GM18867 (cell line): ENCODE data around the gene ESPNL.
A peak's percentile ranks its signal among the peaks of the same experiment; 100 is the strongest.
"Not testable (repeated sequence)": the region's sequence is repeated elsewhere in the genome, so short reads cannot be mapped to it uniquely, and the experiment has no call there.

Experiments used
- ATAC-seq: cut with Tn5 transposase; IDR thresholded peaks from one replicate; pipeline ENCODE4 v1.9.1; 2021; ENCODE audit warnings: mild to moderate bottlenecking, moderate library complexity; ENCODE audit not compliant: unreplicated experiment

Gene ESPNL, protein sequence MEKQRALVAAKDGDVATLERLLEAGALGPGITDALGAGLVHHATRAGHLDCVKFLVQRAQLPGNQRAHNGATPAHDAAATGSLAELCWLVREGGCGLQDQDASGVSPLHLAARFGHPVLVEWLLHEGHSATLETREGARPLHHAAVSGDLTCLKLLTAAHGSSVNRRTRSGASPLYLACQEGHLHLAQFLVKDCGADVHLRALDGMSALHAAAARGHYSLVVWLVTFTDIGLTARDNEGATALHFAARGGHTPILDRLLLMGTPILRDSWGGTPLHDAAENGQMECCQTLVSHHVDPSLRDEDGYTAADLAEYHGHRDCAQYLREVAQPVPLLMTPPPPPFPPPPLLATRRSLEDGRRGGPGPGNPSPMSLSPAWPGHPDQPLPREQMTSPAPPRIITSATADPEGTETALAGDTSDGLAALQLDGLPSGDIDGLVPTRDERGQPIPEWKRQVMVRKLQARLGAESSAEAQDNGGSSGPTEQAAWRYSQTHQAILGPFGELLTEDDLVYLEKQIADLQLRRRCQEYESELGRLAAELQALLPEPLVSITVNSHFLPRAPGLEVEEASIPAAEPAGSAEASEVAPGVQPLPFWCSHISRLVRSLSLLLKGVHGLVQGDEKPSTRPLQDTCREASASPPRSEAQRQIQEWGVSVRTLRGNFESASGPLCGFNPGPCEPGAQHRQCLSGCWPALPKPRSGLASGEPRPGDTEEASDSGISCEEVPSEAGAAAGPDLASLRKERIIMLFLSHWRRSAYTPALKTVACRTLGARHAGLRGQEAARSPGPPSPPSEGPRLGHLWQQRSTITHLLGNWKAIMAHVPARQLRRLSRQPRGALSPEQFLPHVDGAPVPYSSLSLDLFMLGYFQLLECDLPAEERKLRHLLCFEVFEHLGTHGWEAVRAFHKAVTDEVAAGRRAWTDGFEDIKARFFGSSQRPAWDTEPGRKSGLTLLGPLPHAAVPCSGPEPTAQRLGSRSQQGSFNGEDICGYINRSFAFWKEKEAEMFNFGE

DNA sequence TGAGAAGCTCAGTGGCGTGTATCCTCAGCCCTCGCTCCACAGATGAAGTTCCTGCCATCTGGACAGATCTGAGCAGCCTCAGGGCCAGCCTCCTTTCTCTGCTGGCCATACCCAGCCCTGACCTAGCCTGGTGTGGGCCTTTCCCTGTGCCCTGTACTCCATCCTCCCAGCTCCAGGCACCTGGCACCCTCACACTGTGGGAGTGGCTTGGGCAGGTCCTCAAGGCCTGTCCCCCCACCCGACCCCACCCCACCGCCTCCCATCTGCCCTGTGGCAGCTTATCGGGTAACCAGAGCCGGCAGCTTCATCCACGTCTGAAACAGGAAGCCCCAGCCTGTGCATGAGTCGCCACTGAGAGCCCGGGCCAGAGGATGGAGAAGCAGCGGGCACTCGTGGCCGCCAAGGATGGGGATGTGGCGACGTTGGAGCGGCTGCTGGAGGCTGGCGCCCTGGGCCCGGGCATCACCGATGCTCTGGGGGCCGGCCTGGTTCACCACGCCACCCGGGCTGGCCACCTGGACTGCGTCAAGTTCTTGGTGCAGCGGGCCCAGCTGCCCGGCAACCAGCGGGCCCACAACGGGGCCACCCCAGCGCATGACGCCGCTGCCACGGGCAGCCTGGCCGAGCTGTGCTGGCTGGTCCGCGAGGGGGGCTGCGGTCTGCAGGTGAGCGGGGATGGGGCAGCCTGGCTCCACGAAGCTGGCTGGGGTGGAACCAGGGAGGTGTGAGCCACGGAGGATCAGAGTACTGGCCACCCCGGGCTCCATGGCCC, at the start of gene ESPNL:
Gene ESPNL (plus strand): TSS at position 292 of the 772 bp plus-strand sequence. CDS start 80 bp downstream, at position 372.
- no peak for ATAC-seq

DNA sequence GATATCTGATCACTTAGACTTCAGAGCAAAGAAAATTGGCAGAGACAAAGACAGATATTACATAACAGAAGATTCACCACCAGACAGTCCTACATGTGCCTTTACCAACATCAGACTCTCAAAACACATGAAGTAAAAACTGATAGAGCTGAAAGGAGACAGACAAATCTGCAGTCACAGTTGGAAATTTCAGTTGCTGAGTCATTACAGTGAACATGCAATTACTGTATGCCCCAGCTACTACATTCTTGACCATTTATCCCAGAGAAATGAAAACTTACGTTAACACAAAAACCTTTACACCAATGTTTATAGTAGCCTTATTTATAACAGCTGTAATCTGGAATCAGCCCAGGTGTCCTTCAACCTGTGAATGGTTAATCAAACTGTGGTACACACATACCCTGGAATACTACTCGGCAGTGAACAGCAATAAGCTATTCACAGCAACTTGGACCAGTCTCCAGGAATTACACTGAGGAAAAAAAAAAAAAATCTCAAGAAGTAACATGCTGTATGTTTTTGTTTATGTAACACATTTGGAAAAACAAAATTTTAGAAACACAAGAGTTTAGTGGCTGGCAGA, 46.9 kb upstream of the ESPNL start:
- ATAC-seq, result no peak

DNA sequence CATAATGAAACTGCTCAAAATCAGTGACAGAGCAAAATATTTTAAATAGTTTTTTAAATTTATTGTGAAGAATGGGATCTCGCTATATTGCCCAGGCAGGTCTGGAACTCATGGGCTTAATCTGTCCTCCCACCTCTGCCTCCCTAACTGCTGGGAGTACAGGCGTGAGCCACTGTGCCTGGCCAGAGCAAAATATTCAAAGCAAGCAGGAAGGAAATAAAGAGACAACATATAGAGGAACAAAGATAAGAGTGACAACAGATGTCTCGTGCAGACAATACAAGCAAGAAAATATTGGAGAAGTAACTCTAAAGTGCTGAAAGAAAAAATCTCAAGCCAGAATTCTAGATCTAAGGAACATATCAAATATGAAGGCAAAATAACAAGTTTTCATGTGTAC, 44.3 kb upstream of the ESPNL start:
- no peak for ATAC-seq

DNA sequence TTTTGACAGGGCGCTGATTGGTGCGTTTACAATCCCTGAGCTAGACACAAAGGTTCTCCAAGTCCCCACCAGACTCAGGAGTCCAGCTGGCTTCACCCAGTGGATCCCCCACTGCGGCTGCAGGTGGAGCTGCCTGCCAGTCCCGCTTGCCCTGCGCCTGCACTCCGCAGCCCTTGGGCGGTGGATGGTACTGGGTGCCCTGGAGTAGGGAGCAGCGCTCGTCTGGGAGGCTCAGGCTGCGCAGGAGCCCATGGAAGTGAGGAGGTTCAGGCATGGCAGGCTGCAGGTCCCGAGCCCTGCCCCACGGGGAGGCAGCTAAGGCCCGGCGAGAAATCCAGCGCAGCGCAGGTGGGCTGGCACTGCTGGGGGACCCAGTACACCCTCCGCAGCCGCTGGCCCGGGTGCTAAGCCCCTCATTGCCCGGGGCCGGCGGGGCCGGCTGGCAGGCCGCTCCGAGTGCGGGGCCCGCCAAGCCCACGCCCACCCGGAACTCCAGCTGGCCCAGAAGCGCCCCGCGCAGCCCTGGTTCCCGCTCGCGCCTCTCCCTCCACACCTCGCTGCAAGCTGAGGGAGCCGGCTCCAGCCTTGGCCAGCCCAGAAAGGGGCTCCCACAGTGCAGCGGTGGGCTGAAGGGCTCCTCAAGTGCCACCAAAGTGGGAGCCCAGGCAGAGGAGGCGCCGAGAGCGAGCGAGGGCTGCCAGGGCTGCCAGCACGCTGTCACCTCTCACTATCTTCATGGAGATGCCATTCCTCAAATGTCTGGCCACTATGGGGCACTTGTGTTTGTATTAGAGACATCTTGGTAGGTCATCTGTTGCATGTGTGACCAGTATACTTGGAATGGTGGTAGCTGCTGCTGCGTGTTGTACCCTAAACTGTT, 42.2 kb upstream of the ESPNL start:
- ATAC-seq, result not testable (repeated sequence)

DNA sequence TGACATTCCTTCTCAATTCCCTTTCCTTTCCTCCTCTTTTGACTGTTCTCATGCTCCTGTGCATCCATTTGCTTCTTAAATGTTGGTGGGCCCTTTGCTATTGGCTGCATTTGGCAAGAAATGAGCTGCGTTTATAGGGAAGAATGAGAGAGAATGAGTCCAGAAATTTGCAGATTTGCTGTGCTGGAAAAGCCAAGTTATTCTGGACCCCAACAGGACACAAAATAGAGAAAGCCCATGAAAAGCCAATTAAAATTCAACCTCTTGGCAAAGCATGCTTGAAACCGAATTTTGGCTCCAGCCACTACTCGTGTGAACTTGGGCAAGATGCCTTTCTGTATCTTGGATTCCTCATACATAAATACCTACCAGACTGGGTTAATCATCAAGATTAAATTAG, 40.6 kb upstream of the ESPNL start:
- ATAC-seq, result no peak

DNA sequence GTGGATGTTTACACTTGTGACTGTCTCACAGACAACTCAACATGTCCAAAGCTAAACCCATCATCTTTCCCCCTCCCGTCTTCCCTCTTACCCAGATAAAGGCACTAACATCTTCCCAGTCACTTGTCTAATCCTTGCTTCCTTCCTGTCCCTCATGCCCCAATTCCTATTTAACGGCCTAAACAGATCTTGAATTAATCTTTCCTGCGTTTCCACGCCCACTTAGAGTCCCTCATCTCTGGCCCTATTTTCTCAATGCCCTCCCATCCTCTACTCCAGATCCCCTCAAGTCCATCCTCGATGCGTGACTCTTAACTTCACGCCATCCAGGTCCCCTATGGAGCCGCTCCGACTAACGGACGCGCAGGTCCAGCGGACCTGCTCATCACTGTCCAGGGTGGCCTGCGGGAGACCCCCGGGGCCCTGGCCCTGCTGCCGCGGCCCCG, 40.0 kb upstream of the ESPNL start:
- ATAC-seq, result no peak

DNA sequence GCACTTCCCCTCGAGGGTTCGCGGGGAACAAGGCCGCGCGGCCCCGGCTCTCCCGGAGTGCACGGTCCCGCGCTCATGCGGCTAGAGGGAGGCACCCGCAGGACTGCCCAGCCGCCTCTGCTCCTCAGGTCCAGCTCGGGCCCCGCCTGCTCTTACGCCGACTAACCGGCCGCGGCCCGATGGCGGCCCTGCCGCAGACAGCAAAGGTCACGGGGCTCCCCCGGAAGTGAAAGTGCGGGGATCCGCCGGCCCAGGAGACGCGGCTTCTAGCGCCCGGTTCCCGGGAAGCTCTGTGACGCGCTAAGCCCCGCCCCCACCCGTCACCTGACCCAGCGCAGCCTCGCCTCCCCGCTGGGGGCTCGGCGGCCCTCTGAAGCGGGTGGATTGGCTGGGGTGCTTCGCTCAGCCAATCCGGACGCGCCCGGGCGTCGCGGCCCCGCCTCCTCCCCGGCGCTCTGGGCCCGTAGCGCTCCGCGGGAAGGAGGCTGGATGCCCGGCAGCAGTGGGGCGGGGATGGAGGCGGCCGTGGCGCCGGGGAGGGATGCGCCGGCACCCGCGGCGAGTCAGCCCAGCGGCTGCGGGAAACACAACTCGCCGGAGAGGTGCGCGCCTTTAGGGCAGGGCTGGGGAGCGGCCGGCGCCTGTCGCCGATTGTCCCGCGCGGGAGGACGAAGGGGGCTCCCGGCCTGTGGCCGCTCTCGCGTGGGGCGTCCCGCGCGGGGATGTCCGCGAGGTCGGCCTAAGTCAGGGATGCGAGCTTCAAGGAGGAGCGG, 39.4 kb upstream of the ESPNL start, which contains the start of gene SCLY:
Gene SCLY (plus strand): TSS at position 460 of the 773 bp plus-strand sequence. CDS start 54 bp downstream, at position 514.
- peak; percentile 93 for ATAC-seq

DNA sequence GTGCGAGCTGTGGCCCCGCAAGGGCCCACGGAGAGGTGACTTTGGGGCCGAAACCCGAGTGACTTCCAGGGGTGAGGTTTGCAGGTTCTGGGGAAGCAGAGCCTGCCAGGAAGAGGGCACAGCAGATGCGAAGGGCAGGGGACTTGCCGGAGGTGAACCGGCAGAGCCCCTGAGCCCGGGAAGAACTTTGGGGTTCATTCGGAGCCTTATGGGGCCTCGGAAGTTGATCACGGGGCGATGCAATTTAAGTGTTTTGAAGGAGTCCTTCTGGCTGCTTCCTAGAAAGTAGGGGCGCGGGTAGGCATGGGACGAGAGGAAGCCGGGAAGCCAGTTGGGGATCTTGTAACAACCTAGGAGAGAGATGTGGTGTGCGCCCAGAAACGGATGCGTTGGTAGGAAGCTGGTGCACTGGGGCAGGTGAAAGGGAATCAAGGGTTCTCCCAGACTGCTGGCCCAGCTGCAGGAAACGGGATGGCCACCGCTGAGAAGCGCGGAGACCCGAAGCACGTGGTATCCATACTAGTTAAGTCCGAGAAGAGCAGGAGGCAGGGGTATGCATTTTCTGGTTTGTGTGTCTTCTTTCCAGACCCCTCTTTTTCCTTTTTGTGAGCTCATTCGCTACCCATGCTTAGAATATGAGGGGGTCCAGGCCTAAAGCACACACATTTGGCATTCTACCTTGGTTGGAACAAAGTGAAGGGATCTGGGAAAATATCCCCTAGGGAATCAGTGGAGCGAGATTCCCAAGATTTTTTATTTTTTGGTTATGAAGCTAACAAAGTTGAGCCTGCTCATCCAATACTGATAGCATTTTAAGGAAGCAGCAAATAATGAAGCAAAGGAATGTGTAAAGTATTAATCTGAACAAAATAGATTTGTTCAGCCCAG, 38.6 kb upstream of the ESPNL start:
- ATAC-seq, result peak; percentile 13

DNA sequence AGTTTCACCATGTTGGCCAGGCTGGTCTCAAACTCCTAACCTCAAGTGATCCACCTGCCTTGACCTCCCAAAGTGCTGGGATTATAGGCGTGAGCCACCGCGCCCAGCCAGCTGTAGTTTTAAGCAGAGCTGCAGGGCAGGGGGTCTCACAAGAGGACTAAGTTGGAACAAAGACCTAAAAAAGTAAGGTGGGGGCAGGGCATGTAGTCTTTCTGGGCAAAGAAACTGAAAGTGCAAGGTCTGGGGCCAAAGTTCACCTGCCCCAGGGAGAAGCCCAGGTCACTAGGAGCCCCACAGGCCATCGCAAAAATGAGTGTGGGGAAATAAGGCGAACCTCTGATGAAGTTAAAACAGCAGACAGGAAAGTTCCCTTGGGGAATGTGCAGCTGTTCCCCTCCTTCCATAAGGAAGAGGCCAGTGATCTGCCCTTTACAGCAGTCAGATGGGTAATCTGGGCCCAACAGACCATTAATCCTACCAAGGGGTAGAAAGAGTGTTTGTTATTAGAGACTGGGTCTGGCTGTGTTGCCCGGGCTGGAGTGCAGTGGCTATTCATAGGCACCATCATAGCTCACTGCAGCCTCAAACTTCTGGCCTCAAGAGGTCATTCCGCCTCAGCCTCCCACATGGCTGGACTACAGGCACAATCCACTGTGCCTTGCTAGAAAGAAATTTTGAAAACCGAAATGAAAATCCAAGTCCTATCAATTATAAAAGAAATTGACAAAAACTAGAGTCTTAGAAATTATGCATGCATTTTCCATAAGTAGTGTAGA, 36.5 kb upstream of the ESPNL start:
- ATAC-seq, result no peak

DNA sequence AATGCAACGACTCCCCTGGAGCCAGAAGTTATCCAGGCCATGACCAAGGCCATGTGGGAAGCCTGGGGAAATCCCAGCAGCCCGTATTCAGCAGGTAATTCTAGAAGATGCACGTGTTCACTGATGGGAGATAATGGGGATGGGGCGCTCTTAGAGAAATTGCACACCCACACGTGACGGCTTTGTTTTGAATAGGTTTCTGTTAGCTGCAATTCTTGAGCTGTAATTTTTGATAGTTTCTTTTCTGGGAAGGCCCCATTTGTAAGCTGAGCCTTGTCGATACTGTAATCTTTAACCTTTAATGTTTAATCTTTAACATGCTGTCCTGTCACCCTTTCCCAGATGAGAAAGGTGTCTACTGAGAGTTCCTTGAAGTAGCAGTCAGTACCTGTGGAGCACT, 35.8 kb upstream of the ESPNL start:
- ATAC-seq, result no peak

DNA sequence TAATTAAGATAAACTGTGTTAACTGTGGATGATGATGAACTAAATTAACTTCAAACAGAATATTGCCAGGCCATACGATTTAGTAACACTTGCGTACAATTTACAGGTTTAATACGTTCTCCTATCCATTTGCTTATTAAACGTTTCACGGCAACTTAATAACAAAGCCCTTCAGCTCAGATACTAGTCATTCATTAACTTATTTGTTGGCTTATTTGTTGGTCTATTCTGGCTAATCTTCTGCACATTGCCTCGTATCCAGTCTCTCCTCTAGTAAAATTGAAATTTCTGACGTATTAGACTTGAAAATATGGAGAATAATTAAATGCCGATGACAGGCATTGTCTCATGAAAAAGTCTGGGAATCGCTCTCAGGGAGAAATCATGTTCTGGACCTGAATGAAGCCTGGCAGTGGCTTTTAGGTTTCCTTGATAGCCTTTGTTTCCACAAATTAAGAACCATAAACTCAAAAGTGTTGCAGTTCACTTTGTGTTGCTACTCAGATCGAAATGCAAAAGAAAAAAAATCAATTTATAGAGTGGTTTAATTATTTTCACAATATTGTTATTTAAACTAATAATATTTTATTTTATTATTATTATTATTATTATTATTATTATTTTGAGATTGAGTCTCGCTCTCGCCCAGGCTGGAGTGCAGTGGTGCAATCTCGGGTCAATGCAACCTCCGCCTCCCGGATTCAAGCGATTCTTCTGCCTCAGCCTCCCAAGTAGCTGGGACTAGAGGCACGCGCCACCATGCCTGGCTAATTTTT, 34.9 kb upstream of the ESPNL start:
- no peak for ATAC-seq

DNA sequence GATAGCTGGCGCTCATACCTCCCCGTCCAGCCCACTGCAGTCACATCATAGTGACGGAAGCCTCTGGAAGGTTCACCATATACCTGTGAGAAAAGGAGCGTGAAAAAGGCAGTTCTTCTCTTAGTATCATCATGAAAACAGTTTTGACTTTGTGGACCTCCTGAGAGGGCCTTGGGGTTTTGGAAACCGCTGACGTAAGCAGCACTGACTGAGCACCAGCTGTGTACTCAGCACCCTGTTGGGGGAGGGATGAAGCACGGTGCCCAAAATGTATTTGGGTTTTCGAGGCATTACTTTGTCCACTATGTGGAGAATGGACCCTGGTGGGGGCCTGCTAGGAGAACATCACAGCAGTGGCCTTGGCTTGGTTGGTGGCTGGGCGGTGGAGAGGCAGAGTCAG, 33.9 kb upstream of the ESPNL start:
- ATAC-seq, result no peak

DNA sequence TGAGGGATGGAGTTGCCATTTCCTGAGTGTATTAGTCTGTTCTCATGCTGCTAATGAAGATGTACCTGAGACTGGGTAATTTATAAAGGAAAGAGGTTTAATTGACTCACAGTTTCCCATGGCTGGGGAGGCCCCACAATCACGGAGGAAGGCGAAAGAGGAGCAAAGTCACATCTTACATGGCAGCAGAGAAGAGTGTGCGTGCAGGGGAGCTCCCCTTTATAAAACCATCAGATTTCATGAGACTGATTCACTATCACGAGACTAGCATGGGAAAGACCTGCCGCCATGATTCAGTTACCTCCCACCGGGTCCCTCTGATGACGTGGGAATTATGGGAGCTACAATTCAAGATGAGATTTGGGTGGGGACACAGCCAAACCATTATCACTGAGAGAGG, 33.4 kb upstream of the ESPNL start:
- ATAC-seq, result not testable (repeated sequence)

DNA sequence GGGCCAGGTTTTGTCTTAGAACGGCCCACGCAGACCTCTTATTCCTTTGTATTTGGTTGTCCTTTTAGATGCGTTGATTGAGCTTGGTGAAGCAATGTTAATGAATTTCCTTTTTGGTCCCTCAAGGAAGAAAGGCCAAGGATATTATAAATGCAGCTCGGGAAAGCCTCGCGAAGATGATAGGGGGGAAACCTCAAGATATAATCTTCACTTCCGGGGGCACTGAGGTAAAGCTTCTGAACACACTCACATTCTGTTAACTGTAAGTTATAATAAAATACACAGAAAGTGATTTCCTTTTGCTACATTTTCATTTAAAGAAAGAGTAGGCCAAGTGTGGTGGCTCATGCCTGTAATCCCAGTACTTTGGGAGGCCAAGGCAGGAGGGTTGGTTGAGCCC, 32.2 kb upstream of the ESPNL start:
- no peak for ATAC-seq

DNA sequence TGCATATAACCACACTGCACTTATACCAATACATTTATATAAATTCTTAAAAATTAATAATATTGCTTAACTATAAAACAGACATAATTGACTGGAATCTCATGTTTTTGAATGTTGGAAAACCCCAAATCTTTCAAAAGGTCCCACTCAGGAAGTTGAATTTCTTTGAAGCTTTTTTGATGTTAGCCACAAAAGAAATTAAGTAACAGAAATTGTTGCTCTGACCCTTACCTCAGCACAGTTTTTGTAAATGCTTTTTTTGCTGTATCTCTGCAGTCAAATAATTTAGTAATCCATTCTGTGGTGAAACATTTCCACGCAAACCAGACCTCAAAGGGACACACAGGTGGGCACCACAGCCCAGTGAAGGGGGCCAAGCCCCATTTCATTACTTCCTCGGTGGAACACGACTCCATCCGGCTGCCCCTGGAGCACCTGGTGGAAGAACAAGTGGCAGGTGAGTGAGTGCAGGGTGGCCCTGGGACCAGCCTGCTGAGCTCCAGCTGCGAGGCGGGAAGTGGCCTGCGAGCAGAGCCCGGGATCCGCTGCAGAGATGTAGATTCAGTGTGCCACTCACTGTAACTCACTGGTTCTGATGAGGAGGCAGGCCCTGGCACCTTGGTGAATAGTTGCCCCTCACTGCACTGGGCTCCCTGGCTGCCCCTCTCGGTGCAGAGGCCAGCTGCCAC, 31.0 kb upstream of the ESPNL start:
- no peak for ATAC-seq

DNA sequence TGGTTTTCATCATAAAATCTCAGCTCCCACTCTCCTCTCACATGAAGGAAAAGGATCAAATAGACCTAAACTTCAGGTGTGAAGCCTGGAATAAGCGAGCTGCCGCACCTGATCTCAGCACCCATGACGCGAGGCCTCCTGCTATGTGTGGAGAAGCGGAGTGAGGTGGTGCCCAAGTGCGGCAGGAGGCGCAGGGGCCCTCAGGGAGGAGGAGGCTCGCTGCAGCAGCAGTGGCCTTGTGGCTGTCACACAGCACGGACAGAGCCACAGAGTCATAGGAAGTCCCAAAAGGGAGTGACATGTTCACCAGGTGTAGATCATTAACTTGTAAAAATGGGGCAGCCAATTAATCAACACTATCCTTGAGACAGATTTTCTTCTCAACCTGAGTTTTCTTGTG, 30.3 kb upstream of the ESPNL start:
- no peak for ATAC-seq
